Right atrium auricular region (tissue), 2 donors: Measurements from ENCODE around the gene SNX7. TPM values are rescaled to one million over a fixed set of nuclear protein-coding genes. Genes with fewer than 3 reads are reported as not detected.

Experiments
- DNase-seq: peaks from one replicate; pipeline ENCODE4 v3.0.0-alpha.2; 2019; ENCODE audit warnings: low spot score
- H3K27ac ChIP-seq, 2 donors: fragments of 200-600 bp; sonication (generic); 1 replicate in 1 of 2; 2 replicates in 1 of 2; pipeline ENCODE4 v1.5.1; 2016 to 2019
- H3K27me3 ChIP-seq, 2 donors: fragments of 200-600 bp; sonication (generic); one replicate each; pipeline versions ENCODE4 v1.5.1 to v1.6.0; 2017 to 2019
- H3K36me3 ChIP-seq: fragments of 200-600 bp; sonication (generic); one replicate; pipeline ENCODE4 v1.5.1; 2016
- H3K4me1 ChIP-seq, 2 donors: fragments of 200-600 bp; sonication (generic); one replicate each; pipeline versions ENCODE4 v1.5.1 to v1.6.0; 2017 to 2019
- H3K4me3 ChIP-seq, 2 donors: fragments of 200-600 bp; sonication (generic); 1 replicate in 1 of 2; 2 replicates in 1 of 2; pipeline ENCODE4 v1.5.1; 2017 to 2019; ENCODE audit warnings: mild to moderate bottlenecking in 1 of 2, moderate library complexity in 1 of 2
- H3K9me3 ChIP-seq, 2 donors: fragments of 200-600 bp; sonication (generic); one replicate each; pipeline ENCODE4 v1.5.1; 2019
- total RNA-seq, 2 donors: library from RNA; depleted of rRNA; stranded (reverse); fragments of >200 nt; gene quantifications; one replicate each; pipeline ENCODE4 v1.1.0, GENCODE V29; 2016
- TF ChIP-seq, protein P1 (sequence below), 2 donors: fragments of 200-600 bp; sonication (generic); IDR thresholded peaks; one replicate each; pipeline ENCODE4 v1.5.1; 2019; ENCODE audit warnings: antibody characterized with exemption in 2 of 2

The SNX7 gene
- total RNA-seq, 2 donors from 2014 or later = 17.7 to 25.0 TPM

DNA sequence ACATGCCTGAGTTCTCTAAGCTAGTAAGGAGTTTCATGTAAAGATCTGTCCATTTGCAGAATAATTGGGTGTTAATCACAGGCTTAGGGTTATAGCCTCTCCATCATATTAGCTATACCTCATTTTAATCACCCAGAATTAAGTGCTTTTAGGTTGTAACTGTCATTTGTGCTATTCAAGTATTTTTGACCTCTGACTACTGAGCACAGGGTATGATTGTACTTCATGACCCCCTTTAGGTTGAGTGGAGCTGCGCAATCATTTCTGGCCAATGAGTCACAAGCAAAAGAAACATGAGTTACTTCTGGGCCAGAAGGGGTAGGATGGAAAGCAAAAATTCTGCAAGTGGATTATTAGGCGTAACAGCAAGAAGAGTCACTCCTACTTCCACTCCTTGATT lies 8.4 kb upstream of the SNX7 start:
- no peaks in the 10 kb centered on the region for H3K4me1 ChIP-seq
- H3K27me3 ChIP-seq = no peaks in the 10 kb centered on the region
- no peak overlapping the region for H3K27ac ChIP-seq
- H3K36me3 ChIP-seq = no peaks in the 10 kb centered on the region
- no peak for DNase-seq
- H3K4me3 ChIP-seq = no peak overlapping the region
- no peaks in the 10 kb centered on the region for H3K9me3 ChIP-seq
- TF ChIP-seq, protein P1, sequence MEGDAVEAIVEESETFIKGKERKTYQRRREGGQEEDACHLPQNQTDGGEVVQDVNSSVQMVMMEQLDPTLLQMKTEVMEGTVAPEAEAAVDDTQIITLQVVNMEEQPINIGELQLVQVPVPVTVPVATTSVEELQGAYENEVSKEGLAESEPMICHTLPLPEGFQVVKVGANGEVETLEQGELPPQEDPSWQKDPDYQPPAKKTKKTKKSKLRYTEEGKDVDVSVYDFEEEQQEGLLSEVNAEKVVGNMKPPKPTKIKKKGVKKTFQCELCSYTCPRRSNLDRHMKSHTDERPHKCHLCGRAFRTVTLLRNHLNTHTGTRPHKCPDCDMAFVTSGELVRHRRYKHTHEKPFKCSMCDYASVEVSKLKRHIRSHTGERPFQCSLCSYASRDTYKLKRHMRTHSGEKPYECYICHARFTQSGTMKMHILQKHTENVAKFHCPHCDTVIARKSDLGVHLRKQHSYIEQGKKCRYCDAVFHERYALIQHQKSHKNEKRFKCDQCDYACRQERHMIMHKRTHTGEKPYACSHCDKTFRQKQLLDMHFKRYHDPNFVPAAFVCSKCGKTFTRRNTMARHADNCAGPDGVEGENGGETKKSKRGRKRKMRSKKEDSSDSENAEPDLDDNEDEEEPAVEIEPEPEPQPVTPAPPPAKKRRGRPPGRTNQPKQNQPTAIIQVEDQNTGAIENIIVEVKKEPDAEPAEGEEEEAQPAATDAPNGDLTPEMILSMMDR (IDR thresholded peaks at IDR 0.05) = no peak

DNA sequence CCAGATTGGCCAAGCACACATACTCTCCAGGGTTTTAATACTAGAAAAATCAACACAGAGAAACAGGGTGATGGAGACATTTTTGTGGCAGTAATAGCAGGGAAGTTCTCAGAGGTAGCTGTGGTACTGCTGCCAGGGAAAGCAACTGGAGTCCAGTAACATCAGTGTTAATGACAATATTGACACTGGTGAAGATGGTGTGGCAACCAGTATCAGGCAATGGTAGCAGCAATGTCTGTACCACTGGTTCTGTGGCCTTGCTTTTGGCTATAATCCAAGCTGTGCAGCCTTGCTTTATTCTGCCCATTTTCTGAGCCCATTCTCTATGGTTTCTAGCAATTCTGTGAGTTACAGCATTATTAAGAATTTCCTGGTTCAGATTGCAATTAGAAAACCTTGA lies 1.6 kb upstream of the SNX7 start:
- DNase-seq = no peak
- Histone ChIP-seq H3K4me1 (peaks cover 0 to 10% of the 10 kb centered on the region in 2 donors), H3K36me3 (no peaks in the 10 kb centered on the region), H3K4me3 (no peak overlapping the region), H3K9me3 (no peaks in the 10 kb centered on the region), H3K27me3 (no peaks in the 10 kb centered on the region), H3K27ac (no peak overlapping the region)
- TF ChIP-seq, protein P1 (IDR thresholded peaks at IDR 0.05) = no peak

DNA sequence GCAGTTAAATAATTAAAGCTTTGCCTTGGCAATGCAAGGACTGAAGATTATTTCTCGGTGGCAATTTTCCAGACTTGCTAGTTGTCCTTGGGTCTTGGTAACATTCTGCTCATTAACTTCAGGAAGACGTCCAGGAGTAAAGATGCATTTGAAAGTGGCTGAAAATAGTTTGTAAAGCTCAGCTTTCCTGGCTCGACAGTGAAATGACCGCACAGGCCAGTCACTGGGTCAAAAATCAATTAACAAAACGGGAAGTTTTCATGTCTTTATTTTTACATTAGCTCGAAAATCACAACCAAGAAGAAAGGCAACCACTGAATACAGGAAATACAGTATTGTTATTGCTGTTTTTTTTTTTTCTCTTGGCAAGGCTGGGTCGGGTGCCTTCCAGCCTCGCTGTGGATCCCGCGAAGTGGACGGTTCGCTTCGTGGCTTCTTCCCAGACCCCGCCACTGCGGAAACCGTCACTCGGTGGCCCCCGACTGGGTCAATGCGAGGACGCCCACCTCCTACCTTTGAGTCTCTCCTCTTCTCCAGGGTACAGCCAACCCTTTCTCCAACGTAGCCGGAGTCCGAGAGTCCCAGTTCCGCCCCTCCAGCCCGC lies 479 bp upstream of the SNX7 start:
- DNase-seq = no peak
- Histone ChIP-seq H3K4me3 (peak overlapping the region; percentile 65 to 74), H3K36me3 (no peaks in the 10 kb centered on the region), H3K4me1 (peaks cover 0 to 10% of the 10 kb centered on the region in 2 donors), H3K9me3 (no peaks in the 10 kb centered on the region), H3K27ac (peak overlapping the region; percentile 82 to 91), H3K27me3 (no peaks in the 10 kb centered on the region)
- TF ChIP-seq, protein P1 (IDR thresholded peaks at IDR 0.05) = no peak

DNA sequence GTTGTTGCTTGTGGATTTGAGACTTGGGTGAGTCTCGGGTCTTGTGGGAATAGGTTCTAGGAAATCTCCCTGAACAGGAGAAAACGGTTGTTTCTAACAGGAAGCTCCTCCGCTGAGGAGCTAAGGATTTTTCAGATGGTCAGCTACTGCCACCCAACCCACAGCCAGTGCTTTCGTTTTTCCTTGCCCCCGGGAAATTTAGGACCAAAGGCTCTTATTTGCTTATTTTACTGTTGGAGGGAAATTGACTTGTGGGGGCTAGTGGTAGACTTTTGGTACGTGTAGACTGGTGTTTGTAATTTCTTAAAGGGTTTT lies 792 bp downstream of the SNX7 start:
- peak overlapping the region; percentile 65 to 74 for H3K4me3 ChIP-seq
- peaks cover 0 to 10% of the 10 kb centered on the region in 2 donors for H3K4me1 ChIP-seq
- H3K9me3 ChIP-seq = no peaks in the 10 kb centered on the region
- DNase-seq = no peak
- peak overlapping the region; percentile 82 to 91 for H3K27ac ChIP-seq
- TF ChIP-seq, protein P1 (IDR thresholded peaks at IDR 0.05) = no peak
- H3K36me3 ChIP-seq = no peaks in the 10 kb centered on the region
- H3K27me3 ChIP-seq = no peaks in the 10 kb centered on the region

DNA sequence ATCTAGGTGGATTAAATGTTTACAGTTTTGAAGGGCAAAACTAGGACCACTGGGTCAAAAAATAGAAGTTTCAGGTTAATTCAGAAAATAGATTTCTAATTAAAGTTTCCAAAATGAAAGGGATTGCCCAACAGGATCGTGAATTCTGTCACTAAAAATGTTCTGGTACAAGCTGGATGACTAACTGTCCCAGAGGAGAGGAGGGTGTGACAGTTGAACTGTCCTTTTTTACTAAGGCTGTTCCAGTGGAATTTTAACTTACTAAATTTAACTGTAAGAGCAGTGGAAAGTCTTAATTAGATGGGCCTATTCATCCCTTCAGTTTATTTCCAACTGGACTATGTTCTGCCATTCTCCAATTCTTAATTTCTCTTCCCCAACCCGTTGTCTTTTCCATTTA lies 7.2 kb downstream of the SNX7 start:
- DNase-seq = no peak
- H3K27ac ChIP-seq = peak overlapping the region; percentile 23 to 77
- no peaks in the 10 kb centered on the region for H3K9me3 ChIP-seq
- TF ChIP-seq, protein P1 (IDR thresholded peaks at IDR 0.05) = no peak
- no peaks in the 10 kb centered on the region for H3K27me3 ChIP-seq
- H3K4me1 ChIP-seq = peaks cover 0 to 23% of the 10 kb centered on the region in 2 donors
- H3K4me3 ChIP-seq = no peak overlapping the region
- no peaks in the 10 kb centered on the region for H3K36me3 ChIP-seq
